ENCODE measurements around the gene MEF2B.
"Not testable (repeated sequence)": the region's sequence is repeated elsewhere in the genome, so short reads cannot be mapped to it uniquely, and the experiment has no call there.

Gene MEF2B

GRCh38 chr19:19126102-19126501 lies 44.0 kb downstream of the MEF2B start:
- DNase-seq (ENCODE audit: low spot score), result no peak

GRCh38 chr19:19123386-19123785 lies 46.7 kb downstream of the MEF2B start:
- no peak for DNase-seq (ENCODE audit: low spot score)

- no peak for DNase-seq (ENCODE audit: low spot score)
Measured at GRCh38 chr19:19122902-19123301, 47.2 kb downstream of the MEF2B start.

- no peak for DNase-seq (ENCODE audit: low spot score)
Measured at GRCh38 chr19:19121371-19121770, 48.7 kb downstream of the MEF2B start.

GRCh38 chr19:19120308-19121231 lies 49.5 kb downstream of the MEF2B start:
- no peak for DNase-seq (ENCODE audit: low spot score)

GRCh38 chr19:19119325-19120237 lies 50.5 kb downstream of the MEF2B start:
- no peak for DNase-seq (ENCODE audit: low spot score)

GRCh38 chr19:19115954-19116353 lies 54.1 kb downstream of the MEF2B start:
- no peak for DNase-seq (ENCODE audit: low spot score)

- no peak for DNase-seq (ENCODE audit: low spot score)
Measured at GRCh38 chr19:19113040-19113626, 56.9 kb downstream of the MEF2B start.

- no peak for DNase-seq (ENCODE audit: low spot score)
Measured at GRCh38 chr19:19111967-19112580, 58.0 kb downstream of the MEF2B start.

- no peak for DNase-seq (ENCODE audit: low spot score)
Measured at GRCh38 chr19:19111136-19111835, 58.8 kb downstream of the MEF2B start.

GRCh38 chr19:19110410-19111135 lies 59.5 kb downstream of the MEF2B start:
- DNase-seq (ENCODE audit: low spot score), result no peak

- no peak for DNase-seq (ENCODE audit: low spot score)
Measured at GRCh38 chr19:19109601-19110000, 60.5 kb downstream of the MEF2B start.

- no peak for DNase-seq (ENCODE audit: low spot score)
Measured at GRCh38 chr19:19107654-19108053, 62.4 kb downstream of the MEF2B start.

- DNase-seq (ENCODE audit: low spot score), result not testable (repeated sequence)
Measured at GRCh38 chr19:19106938-19107337, 63.1 kb downstream of the MEF2B start.

GRCh38 chr19:19106056-19106551 lies 64.0 kb downstream of the MEF2B start:
- no peak for DNase-seq (ENCODE audit: low spot score)

GRCh38 chr19:19105365-19106055 lies 64.6 kb downstream of the MEF2B start:
- no peak for DNase-seq (ENCODE audit: low spot score)

GRCh38 chr19:19103167-19103566 lies 66.9 kb downstream of the MEF2B start:
- DNase-seq (ENCODE audit: low spot score), result no peak

GRCh38 chr19:19102566-19102965 lies 67.5 kb downstream of the MEF2B start:
- not testable (repeated sequence) for DNase-seq (ENCODE audit: low spot score)

- DNase-seq (ENCODE audit: low spot score), result no peak
Measured at GRCh38 chr19:19101540-19101939, 68.5 kb downstream of the MEF2B start.

Measured in pons (tissue), 1 donor.